GM10248 (cell line): ENCODE data around the gene SCAF11.

ENCODE experiments used
- CTCF ChIA-PET: fragments of 300-600 bp; sonication (Branson Sonifier 250); formaldehyde crosslinking; extraction: SDS; loops from one replicate; lab custom pipeline; 2021; ENCODE audit warnings: antibody characterized with exemption; lab: Yijun Ruan, JAX
- POLR2A ChIA-PET: fragments of 350-650 bp; sonication (Branson Sonifier 250); formaldehyde crosslinking; extraction: SDS; loops from one replicate; lab custom pipeline; 2020; ENCODE audit warnings: antibody characterized with exemption; lab: Yijun Ruan, JAX
- DNase-seq: peaks from one replicate; pipeline ENCODE4 v3.0.0; 2012; ENCODE audit errors: extremely low spot score
- CTCF ChIP-seq: IDR thresholded peaks from 2 replicates; pipeline ENCODE4 v1.5.1; 2012; ENCODE audit warnings: mild to moderate bottlenecking, low read depth; ENCODE audit errors: extremely low read depth, missing control alignments, control extremely low read depth

The SCAF11 gene

GRCh38 chr12:45978108-45978507 is 12.3 kb downstream of the SCAF11 start:
- DNase-seq, result no peak
- TF ChIP-seq CTCF, result no peak
- ChIA-PET POLR2A (no interaction called here), CTCF (interaction anchor here (1.2 to 1.4 kb wide), 2 partner anchors 11 to 13 kb away, joined by 4 read pairs; no protein-coding TSS in a partner anchor)

GRCh38 chr12:45977620-45978019 is 12.8 kb downstream of the SCAF11 start:
- DNase-seq, result no peak
- ChIA-PET POLR2A (no interaction called here), CTCF (interaction anchor here (1.2 to 1.4 kb wide), 2 partner anchors 12 to 13 kb away, joined by 4 read pairs; no protein-coding TSS in a partner anchor)
- no peak for TF ChIP-seq CTCF

DNA sequence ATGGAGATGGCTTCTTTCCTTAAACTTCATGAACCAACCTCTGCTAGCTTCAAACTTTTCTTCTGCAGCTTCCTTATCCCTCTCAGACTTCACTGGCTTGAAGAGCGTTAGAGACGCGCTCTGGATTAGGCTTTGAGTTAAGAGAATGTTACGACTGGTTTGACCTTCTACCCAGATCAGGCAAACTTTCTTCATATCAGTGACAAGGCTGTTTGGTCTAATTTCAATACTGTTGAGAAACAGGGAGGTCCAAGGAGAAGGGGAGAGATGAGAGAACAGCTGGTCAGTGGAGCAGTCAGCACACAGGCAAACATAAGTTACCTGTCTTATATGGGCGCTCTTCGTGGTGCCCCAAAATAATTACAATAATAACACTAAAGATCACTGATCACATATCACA is 14.9 kb downstream of the SCAF11 start:
- ChIA-PET CTCF (interaction anchor here (1.0 to 2.5 kb wide), 3 partner anchors 9 to 36 kb away, joined by 3 to 14 read pairs (median 4); no protein-coding TSS in a partner anchor), POLR2A (no interaction called here)
- no peak for TF ChIP-seq CTCF
- DNase-seq, result no peak

- CTCF ChIA-PET, result interaction anchor here (1.1 to 2.5 kb wide), 2 partner anchors 10 to 13 kb away, joined by 4 to 14 read pairs; no protein-coding TSS in a partner anchor
- POLR2A ChIA-PET, result no interaction called here
- TF ChIP-seq CTCF, result no peak
- DNase-seq, result no peak
These were observed 15.5 kb downstream of the SCAF11 start for GRCh38 chr12:45974883-45975282.

GRCh38 chr12:45974171-45974719 is 16.1 kb downstream of the SCAF11 start:
- no peak for DNase-seq
- no peak for TF ChIP-seq CTCF
- ChIA-PET POLR2A (no interaction called here), CTCF (no interaction called here)

GRCh38 chr12:45973526-45973925 is 16.8 kb downstream of the SCAF11 start:
- no peak for TF ChIP-seq CTCF
- ChIA-PET CTCF (no interaction called here), POLR2A (no interaction called here)
- no peak for DNase-seq
